Upper lobe of right lung (tissue), 1 donor: ENCODE data around the gene SLC12A7. TPM values are rescaled to one million over a fixed set of nuclear protein-coding genes. Genes with fewer than 3 reads are reported as not detected.

Experiments
- ATAC-seq: fragments of 200-7000 bp; cut with Tn5 transposase; one replicate; pipeline ENCODE4 v1.9.1; 2020; ENCODE audit warnings: mild to moderate bottlenecking, moderate library complexity
- DNase-seq: peaks from one replicate; pipeline ENCODE4 v3.0.0-alpha.2; 2020
- H3K27ac ChIP-seq: fragments of 200-600 bp; one replicate; pipeline ENCODE4 v1.8.0; 2022
- H3K27me3 ChIP-seq: fragments of 200-600 bp; one replicate; pipeline ENCODE4 v1.8.0; 2022; ENCODE audit warnings: mild to moderate bottlenecking
- H3K36me3 ChIP-seq: fragments of 200-600 bp; one replicate; pipeline ENCODE4 v1.8.0; 2022
- H3K4me1 ChIP-seq: fragments of 200-600 bp; one replicate; pipeline ENCODE4 v1.8.0; 2022
- H3K4me3 ChIP-seq: fragments of 200-600 bp; one replicate; pipeline ENCODE4 v1.8.0; 2022; ENCODE audit warnings: mild to moderate bottlenecking
- H3K9me3 ChIP-seq: fragments of 200-600 bp; one replicate; pipeline ENCODE4 v1.8.0; 2022
- intact Hi-C: fragments of 100-400 bp; cut with DNase I; formaldehyde crosslinking; loops from one replicate; pipeline ENCODE4 v1.11.0; 2022
- total RNA-seq: library from RNA; stranded (reverse); fragmentation: NEBNext Ultra II Directional; extraction: Animal tissue kit (Norgen Biotek cat#: 25700); gene quantifications from one replicate; pipeline ENCODE4 v1.2.1, GENCODE V29; 2021
- TF ChIP-seq, protein P1 (sequence below): fragments of 200-600 bp; IDR thresholded peaks from one replicate; pipeline ENCODE4 v1.8.0; 2022; ENCODE audit warnings: antibody characterized with exemption
- donor health status: DM: no; HTN: yes; CAD: no; lungs with severe emphysema.

Gene SLC12A7
- total RNA-seq, 1 donor from 2014 or later, result 49.6 TPM

DNA sequence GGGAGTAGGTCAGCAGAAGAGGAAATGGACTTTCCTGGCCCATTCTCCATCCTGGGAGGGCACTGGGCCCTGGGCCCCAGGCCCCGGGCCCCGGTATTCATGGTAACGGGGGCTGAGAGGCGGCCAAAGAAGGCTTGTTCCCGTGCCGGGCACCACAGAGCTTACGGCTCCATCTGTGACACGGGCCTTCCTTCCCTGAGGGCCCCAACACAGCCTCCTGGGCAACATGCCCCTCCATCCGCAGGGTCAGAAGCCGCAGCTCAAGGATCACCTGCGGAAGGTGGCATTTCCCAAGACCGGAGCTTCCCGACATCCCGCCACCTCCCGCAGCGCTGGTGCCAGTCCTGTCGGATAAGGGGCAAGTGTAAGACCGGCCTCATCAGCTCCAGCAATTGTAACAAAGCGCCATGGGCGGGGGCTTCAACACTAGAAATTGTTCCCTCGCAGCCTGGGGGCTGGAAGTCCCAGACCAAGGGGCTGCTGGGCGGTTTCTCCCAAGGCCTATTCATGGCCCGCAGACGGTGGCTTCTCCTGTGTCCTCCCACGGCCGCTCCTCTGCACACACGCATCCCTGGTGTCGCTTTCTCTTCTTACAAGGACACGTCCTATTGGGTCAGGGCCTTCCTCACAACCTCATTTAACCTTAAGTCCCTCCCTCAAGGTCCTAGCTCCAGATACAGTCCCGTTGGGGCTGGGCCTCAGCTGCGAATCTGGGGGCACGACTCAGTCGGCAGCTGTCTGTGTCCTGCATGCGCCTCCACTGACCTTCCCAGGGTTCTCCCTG lies 31.2 kb upstream of the SLC12A7 start:
- no peak for DNase-seq
- no peak for ATAC-seq
- no peak overlapping the region for H3K4me3 ChIP-seq
- no peaks in the 10 kb centered on the region for H3K27me3 ChIP-seq
- TF ChIP-seq, protein P1, sequence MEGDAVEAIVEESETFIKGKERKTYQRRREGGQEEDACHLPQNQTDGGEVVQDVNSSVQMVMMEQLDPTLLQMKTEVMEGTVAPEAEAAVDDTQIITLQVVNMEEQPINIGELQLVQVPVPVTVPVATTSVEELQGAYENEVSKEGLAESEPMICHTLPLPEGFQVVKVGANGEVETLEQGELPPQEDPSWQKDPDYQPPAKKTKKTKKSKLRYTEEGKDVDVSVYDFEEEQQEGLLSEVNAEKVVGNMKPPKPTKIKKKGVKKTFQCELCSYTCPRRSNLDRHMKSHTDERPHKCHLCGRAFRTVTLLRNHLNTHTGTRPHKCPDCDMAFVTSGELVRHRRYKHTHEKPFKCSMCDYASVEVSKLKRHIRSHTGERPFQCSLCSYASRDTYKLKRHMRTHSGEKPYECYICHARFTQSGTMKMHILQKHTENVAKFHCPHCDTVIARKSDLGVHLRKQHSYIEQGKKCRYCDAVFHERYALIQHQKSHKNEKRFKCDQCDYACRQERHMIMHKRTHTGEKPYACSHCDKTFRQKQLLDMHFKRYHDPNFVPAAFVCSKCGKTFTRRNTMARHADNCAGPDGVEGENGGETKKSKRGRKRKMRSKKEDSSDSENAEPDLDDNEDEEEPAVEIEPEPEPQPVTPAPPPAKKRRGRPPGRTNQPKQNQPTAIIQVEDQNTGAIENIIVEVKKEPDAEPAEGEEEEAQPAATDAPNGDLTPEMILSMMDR, result no peak
- no peak overlapping the region for H3K27ac ChIP-seq
- no peaks in the 10 kb centered on the region for H3K36me3 ChIP-seq
- peaks cover 20% of the 10 kb centered on the region for H3K4me1 ChIP-seq
- intact Hi-C loops, result no loop called here
- H3K9me3 ChIP-seq, result no peaks in the 10 kb centered on the region

DNA sequence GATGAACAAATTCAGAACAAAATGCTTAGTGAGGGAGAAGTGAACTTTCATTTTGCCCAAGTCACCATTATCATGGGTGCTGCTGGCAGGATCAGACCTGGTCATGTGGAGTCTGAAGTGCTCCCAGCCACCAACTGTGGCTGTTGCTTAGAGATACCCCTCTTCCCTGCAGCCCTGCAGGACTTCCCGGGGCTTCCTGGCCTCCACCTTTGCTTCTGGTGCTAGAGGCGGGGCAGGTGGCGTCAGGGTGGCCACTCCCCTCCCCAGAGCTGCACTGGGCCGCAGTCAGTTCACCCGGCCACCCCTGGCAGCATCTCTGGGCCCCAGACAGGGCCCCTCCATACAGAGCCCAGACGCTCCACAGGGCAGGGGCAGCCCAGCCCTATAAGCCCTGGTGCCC lies 30.0 kb upstream of the SLC12A7 start:
- intact Hi-C loops, result no loop called here

DNA sequence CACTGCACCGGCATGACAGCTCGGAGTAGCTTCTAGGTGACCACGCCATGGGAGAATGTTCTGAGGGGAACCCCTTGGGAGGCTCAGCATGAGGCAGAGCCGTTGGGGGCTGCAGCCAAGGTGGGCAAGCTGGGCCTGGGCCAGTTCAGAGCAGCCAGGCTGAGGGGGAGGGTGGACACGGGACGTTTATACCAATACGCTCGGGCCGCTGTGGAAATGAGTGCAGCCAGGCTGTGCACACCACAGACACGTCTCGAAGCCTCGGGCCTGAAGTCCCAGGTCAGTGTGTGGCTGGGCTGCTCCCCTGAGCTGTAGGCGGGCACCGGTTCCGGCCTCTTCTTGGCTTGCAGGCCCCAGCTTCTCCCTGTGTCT lies 28.9 kb upstream of the SLC12A7 start:
- ATAC-seq (no peak), DNase-seq (no peak)
- Histone ChIP-seq H3K36me3 (no peaks in the 10 kb centered on the region), H3K27me3 (no peaks in the 10 kb centered on the region), H3K4me3 (no peak overlapping the region), H3K4me1 (peaks cover 12% of the 10 kb centered on the region), H3K27ac (no peak overlapping the region), H3K9me3 (no peaks in the 10 kb centered on the region)
- TF ChIP-seq, protein P1, result no peak
- intact Hi-C loops, result no loop called here

More for the DNA sequence above, 30.0 kb upstream of the SLC12A7 start:
- H3K4me1 ChIP-seq, result peaks cover 20% of the 10 kb centered on the region
- H3K36me3 ChIP-seq, result no peaks in the 10 kb centered on the region
- ATAC-seq (no peak), DNase-seq (no peak)
- H3K4me3 ChIP-seq, result no peak overlapping the region
- no peaks in the 10 kb centered on the region for H3K27me3 ChIP-seq
- H3K9me3 ChIP-seq, result no peaks in the 10 kb centered on the region
- TF ChIP-seq, protein P1, result no peak
- H3K27ac ChIP-seq, result no peak overlapping the region

DNA sequence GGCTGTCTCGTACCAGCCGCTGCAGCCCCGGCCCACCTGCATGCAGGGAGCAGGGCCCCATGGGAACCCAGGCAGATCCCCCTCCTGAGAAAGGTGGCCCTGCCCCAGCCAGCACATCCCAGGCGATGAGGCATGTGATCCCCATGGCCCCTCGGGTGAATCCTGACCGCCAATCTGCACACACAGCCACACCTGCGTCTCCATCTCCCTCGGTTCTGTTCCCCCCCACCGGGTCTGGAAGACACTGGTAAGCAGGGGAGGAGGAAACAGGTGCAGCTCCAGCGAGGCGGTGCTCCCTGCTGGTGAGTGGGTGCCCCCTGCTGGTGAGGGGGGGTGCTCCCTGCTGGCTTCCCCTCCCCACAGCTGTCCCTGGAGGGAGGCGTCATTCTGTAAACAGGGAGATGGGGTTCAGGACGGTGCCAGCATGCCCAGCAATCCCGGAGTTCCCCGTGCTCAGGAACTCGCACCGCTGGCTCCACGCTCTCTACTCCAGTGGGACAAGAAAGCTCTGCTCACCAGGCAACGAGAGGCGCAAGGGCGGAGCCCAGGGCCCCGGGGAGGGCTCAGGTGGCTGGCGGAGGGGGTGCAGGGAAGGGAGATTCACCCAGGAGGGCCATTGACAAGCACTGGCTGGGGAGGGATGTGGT lies 28.4 kb upstream of the SLC12A7 start:
- intact Hi-C loops, result no loop called here
- H3K36me3 ChIP-seq, result no peaks in the 10 kb centered on the region
- TF ChIP-seq, protein P1, result peak; percentile 83
- H3K27me3 ChIP-seq, result no peaks in the 10 kb centered on the region
- no peaks in the 10 kb centered on the region for H3K9me3 ChIP-seq
- peak; percentile 89 for DNase-seq
- no peak overlapping the region for H3K4me3 ChIP-seq
- ATAC-seq, result peak; percentile 87
- peaks cover 12% of the 10 kb centered on the region for H3K4me1 ChIP-seq
- no peak overlapping the region for H3K27ac ChIP-seq

DNA sequence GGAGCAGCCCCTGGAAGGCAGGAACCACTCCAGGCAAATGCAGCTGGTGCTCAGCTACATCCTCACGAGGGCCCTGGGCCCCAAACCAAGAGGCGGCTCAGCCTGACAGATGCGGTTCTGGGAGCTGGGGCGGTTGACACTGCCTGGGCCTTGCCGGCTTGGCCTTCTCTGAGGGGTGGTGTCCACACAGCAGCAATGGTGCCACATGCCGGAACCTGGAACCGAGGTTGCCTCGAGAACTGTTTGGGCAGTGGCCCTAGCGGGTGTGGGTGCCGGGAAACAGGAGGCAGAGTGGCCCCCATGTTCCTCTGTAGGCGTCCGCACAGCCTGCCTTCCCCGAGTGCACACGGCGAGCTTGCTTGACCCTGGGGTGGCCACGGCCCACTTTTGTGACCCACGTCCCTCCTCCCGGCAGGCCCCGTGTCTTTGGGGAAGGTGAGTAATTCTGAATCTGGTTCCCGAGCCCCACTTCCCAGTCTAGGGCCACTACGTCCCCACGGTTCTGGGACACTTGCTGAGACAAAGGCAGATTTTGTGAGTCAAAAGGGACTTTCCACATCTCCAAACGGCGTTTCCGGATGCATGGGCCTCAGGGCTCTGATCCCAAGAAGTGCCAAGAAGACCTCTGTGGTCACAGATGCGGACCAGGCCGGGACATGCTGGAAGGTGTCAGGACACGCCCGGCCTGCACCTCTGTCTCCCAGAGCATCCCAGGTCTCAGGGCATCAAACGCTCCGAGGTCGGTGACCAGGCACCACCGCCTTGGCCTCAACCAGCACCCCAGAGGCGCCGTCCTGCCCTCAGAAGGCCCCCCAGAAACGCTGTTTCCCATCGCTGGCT lies 27.7 kb upstream of the SLC12A7 start:
- intact Hi-C loops, result loop anchor here (10.0 kb wide), 1 partner anchor 135 kb away; the partner anchor contains the start of gene NKD2
- ATAC-seq (no peak), DNase-seq (no peak)
- TF ChIP-seq, protein P1, result no peak
- Histone ChIP-seq H3K27me3 (no peaks in the 10 kb centered on the region), H3K36me3 (no peaks in the 10 kb centered on the region), H3K4me1 (peaks cover 7% of the 10 kb centered on the region), H3K27ac (no peak overlapping the region), H3K9me3 (no peaks in the 10 kb centered on the region), H3K4me3 (no peak overlapping the region)
